D721Med (cell line): Measurements from ENCODE around the gene DAB2IP.

ENCODE experiments used
- DNase-seq: peaks from one replicate; pipeline ENCODE4 v3.0.0; 2011; ENCODE audit warnings: low spot score; ENCODE audit not compliant: insufficient read length
- FAIRE-seq: peaks from 2 replicates; lab custom pipeline; 2011; peaks lifted over from hg19 to GRCh38; lab: Jason Lieb, UNC
- CTCF ChIP-seq: IDR thresholded peaks from 2 replicates; pipeline ENCODE4 v1.5.1; 2012; ENCODE audit warnings: mild to moderate bottlenecking, control low read depth; ENCODE audit not compliant: insufficient read depth; ENCODE audit errors: missing control alignments

DAB2IP gene

DNA sequence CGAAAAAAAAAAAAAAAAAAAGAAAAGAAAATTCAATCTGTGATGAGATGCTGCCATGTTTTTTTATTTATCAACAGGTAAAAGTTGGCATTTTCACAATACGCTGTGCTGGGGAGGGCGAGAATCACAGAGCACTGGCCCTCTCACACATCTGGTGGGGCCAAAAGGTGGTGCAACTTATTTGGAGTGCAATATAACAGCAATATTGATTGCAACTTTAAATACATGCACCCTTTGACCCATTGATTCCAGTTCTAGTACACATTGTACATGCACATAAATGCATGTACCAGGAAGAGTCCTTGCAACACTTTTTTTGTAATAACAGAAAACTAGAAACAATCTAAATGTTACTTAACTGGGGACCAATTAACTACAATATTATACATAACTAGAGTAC is 159.1 kb downstream of the DAB2IP start:
- DNase-seq (no peak), FAIRE-seq (no peak)
- TF ChIP-seq CTCF = no peak

- DNase-seq (no peak), FAIRE-seq (no peak)
- TF ChIP-seq CTCF = no peak
These were observed 159.7 kb downstream of the DAB2IP start for GRCh38 chr9:121811140-121811539.

DNA sequence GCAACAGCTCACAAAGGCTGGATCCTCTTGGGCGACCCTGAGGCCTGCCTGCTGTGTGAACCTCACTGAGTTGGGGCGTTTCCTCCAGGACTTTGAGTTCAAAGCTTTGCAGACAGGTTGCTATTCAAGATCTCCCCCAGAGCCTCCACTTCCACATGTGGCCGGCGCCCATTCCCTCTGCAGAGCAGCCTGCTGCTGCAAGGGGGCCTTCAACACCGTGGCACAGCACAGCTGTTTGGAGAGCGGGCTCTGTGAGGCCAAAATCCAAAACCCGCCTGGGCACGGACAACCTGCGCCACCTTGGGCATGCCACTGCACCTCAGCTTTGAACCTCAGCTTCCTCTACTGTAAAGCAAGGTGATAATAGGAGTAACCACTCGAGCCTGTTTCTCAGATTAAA is 160.3 kb downstream of the DAB2IP start:
- FAIRE-seq (no peak), DNase-seq (no peak)
- no peak for TF ChIP-seq CTCF

- TF ChIP-seq CTCF = no peak
- DNase-seq = no peak
- FAIRE-seq = no peak
These were observed 160.8 kb downstream of the DAB2IP start for GRCh38 chr9:121812159-121812735.

DNA sequence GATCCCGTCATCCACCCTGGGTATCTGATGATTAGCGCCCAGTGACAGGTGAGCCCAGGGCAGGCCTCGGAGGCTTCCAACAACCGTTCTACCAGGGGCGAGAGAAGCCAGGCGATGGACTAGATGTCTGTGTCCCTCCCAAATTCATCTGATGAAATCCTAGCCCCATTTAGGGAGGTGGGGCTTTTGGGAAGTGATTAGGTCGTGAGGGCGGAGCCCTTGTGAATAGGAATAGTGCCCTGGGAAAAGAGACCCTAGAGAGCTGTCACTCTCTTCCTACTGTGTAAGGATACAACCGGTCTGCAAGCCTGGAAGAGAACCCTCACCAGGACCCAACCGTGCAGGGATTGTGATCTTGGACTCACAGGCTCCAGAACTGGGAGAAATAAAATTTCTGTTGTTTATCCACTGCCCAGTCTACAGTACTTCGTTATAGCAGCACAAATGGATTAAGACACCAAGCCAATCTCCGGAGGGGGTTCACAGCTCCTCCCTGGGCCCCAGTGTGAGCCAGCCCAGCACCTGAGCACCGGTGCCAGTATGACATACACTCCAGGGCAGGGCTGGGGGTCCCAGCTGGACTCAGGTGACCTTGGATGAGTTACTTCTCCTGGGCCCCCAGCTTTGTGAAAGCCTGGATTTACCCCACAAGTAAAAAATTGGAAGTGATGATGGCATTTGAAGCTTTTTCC is 162.2 kb downstream of the DAB2IP start:
- no peak for TF ChIP-seq CTCF
- FAIRE-seq = no peak
- DNase-seq = no peak

DNA sequence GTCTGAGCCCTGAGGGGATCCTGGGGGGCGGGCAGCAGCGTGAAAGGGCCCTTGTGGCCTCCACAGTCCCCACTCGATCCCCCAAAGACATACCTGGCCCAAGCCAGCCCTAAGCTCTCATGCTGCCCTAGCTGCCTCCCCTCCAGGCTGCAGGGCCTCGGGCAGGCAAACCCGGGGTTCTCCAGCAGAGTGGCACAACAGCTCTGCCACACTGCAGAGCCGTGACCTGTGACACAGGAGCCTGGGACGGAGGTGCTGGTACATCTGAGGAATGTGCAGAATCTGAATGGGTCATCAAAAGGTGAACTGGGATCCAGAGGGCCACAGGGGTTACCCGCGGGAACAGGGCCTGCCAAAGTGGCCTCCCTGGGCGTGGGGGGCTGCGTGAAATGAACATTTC is 163.2 kb downstream of the DAB2IP start:
- FAIRE-seq = no peak
- DNase-seq = no peak
- TF ChIP-seq CTCF = no peak

GRCh38 chr9:121815084-121815483 is 163.7 kb downstream of the DAB2IP start:
- TF ChIP-seq CTCF = no peak
- no peak for DNase-seq
- no peak for FAIRE-seq
